GM10266 (cell line): ENCODE results near the gene SCAMP3.

Experiments
- DNase-seq: peaks from one replicate; pipeline ENCODE4 v3.0.0; 2012; ENCODE audit errors: extremely low spot score
- CTCF ChIP-seq: IDR thresholded peaks from 2 replicates; pipeline ENCODE4 v1.5.1; 2012; ENCODE audit warnings: mild to moderate bottlenecking, low read depth; ENCODE audit not compliant: control insufficient read depth, insufficient read depth; ENCODE audit errors: missing control alignments

The SCAMP3 gene

GRCh38 chr1:155208541-155209311 lies 53.4 kb downstream of the SCAMP3 start, which contains the start of gene MTX1:
MTX1 (plus strand) TSS chr1:155208695; CDS start chr1:155208805, 110 bp downstream.
- DNase-seq, result peak; percentile 88
- TF ChIP-seq CTCF, result no peak

GRCh38 chr1:155207806-155208540 lies 54.2 kb downstream of the SCAMP3 start, which contains the start of gene THBS3:
THBS3 (minus strand) TSS chr1:155207897; CDS start chr1:155207876, 21 bp downstream.
- TF ChIP-seq CTCF, result no peak
- DNase-seq, result peak; percentile 2

- TF ChIP-seq CTCF, result peak; percentile 76
Observed at GRCh38 chr1:155206891-155207805, 55.0 kb downstream of the SCAMP3 start.

More at GRCh38 chr1:155206891-155207805, 55.0 kb downstream of the SCAMP3 start:
- DNase-seq, result peak; percentile 85
